BJ (cell line): ENCODE data around the gene EZH2. TPM values are rescaled to one million over a fixed set of nuclear protein-coding genes. Genes with fewer than 3 reads are reported as not detected.

Source experiments
- CTCF ChIA-PET: fragments of 350-600 bp; formaldehyde crosslinking; extraction: SDS; loops from one replicate; lab custom pipeline; 2021; ENCODE audit warnings: antibody characterized with exemption, inconsistent platforms; lab: Yijun Ruan, JAX
- POLR2A ChIA-PET: fragments of 300-600 bp; sonication (Branson Sonifier 250); formaldehyde crosslinking; extraction: SDS; loops from one replicate; lab custom pipeline; 2021; ENCODE audit warnings: antibody characterized with exemption; lab: Charles Lee
- DNase-seq: peaks from one replicate; pipeline ENCODE4 v3.0.0-alpha.2; 2011; ENCODE audit warnings: low read depth
- H3K27me3 ChIP-seq: 2 replicates; pipeline ENCODE4 v1.6.0; 2011; ENCODE audit warnings: low read length; ENCODE audit not compliant: control insufficient read depth, insufficient read depth
- H3K36me3 ChIP-seq: 2 replicates; pipeline ENCODE4 v1.5.1; 2011; ENCODE audit warnings: low read length; ENCODE audit not compliant: control insufficient read depth, insufficient read depth
- H3K4me3 ChIP-seq: 2 replicates; pipeline ENCODE4 v1.5.1; 2011; ENCODE audit warnings: low read depth, mild to moderate bottlenecking, control low read depth, low read length
- polyA plus RNA-seq: library from polyadenylated mRNA; depleted of rRNA; stranded (reverse); fragments of >200 nt; gene quantifications from 2 replicates; pipeline ENCODE4 v1.2.3, GENCODE V29; 2011
- TF ChIP-seq, protein P1 (sequence below): IDR thresholded peaks from 2 replicates; pipeline ENCODE4 v1.5.1; 2011; ENCODE audit warnings: low read depth, mild to moderate bottlenecking, control low read depth, inconsistent platforms, low read length, moderate library complexity; ENCODE audit not compliant: insufficient read depth

EZH2 gene
- polyA plus RNA-seq, 1 experiment, result 11.0 TPM

DNA sequence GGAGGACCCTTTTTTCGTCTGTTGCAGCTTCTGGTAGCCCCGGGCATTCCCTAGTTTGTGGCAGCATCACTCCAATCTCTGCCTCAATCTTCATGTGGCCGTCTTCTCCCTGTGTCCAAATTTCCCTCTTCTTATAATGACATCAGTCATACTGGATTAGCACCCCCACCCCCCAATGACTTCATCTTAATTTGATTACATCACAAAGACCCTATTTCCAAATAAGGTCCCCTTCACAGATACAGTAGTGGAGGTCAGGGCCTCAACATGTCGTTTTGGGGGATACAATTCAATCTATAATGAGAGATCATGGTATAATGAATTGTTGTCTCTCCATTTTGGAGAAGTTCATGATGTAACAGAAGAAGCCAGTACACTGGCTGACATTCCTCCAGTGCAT, 28.1 kb upstream of the EZH2 start:
- Histone ChIP-seq H3K27me3 (peaks cover 6% of the 10 kb centered on the region), H3K4me3 (no peak overlapping the region), H3K36me3 (no peaks in the 10 kb centered on the region)
- TF ChIP-seq, protein P1, sequence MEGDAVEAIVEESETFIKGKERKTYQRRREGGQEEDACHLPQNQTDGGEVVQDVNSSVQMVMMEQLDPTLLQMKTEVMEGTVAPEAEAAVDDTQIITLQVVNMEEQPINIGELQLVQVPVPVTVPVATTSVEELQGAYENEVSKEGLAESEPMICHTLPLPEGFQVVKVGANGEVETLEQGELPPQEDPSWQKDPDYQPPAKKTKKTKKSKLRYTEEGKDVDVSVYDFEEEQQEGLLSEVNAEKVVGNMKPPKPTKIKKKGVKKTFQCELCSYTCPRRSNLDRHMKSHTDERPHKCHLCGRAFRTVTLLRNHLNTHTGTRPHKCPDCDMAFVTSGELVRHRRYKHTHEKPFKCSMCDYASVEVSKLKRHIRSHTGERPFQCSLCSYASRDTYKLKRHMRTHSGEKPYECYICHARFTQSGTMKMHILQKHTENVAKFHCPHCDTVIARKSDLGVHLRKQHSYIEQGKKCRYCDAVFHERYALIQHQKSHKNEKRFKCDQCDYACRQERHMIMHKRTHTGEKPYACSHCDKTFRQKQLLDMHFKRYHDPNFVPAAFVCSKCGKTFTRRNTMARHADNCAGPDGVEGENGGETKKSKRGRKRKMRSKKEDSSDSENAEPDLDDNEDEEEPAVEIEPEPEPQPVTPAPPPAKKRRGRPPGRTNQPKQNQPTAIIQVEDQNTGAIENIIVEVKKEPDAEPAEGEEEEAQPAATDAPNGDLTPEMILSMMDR, result no peak
- CTCF ChIA-PET, result interaction anchor here (0.7 to 1.3 kb wide), 5 partner anchors 9 to 59 kb away, joined by 3 read pairs; no protein-coding TSS in a partner anchor
- DNase-seq, result no peak
- POLR2A ChIA-PET, result no interaction called here

- Histone ChIP-seq H3K4me3 (no peak overlapping the region), H3K27me3 (peaks cover 6% of the 10 kb centered on the region), H3K36me3 (no peaks in the 10 kb centered on the region)
- POLR2A ChIA-PET, result no interaction called here
- DNase-seq, result no peak
- CTCF ChIA-PET, result interaction anchor here (1.0 to 1.3 kb wide), 2 partner anchors 9 to 23 kb away, joined by 3 read pairs; no protein-coding TSS in a partner anchor
- TF ChIP-seq, protein P1, result no peak
Observed at GRCh38 chr7:148911626-148912025, 27.5 kb upstream of the EZH2 start.

DNA sequence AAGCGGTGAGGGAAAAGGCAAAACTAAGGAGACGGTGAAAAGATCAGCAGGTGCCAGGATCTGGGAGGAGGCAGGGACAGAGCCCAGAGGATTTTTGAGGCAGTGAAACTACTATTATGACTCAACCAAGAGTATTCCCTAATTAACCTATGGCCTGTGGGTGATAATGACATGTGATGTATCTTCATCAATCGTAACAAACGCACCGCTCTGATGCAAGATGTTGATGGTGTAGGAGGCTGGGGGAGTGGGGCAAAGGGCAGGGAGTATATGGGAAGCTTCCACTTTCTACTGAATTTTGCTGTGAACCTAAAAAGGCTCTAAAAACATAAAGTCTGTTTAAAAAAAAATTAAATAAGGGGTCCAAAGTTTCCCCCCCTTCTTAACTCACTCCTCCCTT, 25.5 kb upstream of the EZH2 start:
- Histone ChIP-seq H3K4me3 (no peak overlapping the region), H3K27me3 (peaks cover 11% of the 10 kb centered on the region), H3K36me3 (no peaks in the 10 kb centered on the region)
- no peak for DNase-seq
- TF ChIP-seq, protein P1, result no peak
- POLR2A ChIA-PET, result no interaction called here
- CTCF ChIA-PET, result no interaction called here

DNA sequence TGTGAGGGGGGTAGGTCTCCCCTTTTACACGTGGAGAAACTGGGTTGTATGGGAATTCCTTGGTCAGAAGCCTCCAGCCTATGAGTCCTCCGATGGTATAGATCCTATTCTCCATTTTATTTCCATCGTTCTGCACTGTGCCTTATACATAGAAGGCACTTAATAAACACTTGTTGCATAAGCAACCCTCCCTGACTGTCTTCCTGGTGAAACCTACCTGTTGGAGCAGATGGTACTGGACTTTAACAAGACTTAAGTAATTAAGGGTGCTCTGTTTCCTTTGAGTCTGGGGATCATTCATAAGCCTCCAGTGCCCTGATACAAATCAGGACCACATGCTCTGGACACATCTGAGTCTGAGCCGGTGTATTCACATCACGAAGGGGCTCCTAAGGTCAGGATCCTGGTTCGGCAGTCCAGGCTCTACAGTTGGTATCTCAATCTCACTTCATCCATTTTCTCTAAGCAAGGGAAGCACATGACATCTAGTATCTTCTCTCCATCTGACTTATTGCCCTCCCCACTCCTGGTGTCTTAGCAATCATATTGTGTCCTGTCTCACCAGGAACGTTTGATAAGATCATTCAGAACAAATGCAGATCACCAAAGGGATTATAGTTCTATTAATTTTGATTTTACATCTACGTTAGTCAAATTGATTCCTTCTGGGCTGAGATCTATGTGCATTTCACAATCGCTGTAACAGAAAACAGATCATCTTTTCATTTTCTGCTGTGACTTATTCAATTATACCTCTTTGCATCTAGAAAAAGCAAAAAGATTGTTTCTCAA, 22.8 kb upstream of the EZH2 start:
- ChIA-PET CTCF (no interaction called here), POLR2A (no interaction called here)
- Histone ChIP-seq H3K4me3 (no peak overlapping the region), H3K36me3 (no peaks in the 10 kb centered on the region), H3K27me3 (peaks cover 11% of the 10 kb centered on the region)
- TF ChIP-seq, protein P1, result no peak
- no peak for DNase-seq

GRCh38 chr7:148905093-148905666, 21.1 kb upstream of the EZH2 start:
- no peak for DNase-seq
- peaks cover 9% of the 10 kb centered on the region for H3K27me3 ChIP-seq
- H3K36me3 ChIP-seq, result no peaks in the 10 kb centered on the region
- TF ChIP-seq, protein P1, result no peak
- no peak overlapping the region for H3K4me3 ChIP-seq
- ChIA-PET CTCF (no interaction called here), POLR2A (no interaction called here)
